ENCODE data around the gene GGTLC3.
"Not testable (repeated sequence)": the region's sequence is repeated elsewhere in the genome, so short reads cannot be mapped to it uniquely, and the experiment has no call there.

DNA sequence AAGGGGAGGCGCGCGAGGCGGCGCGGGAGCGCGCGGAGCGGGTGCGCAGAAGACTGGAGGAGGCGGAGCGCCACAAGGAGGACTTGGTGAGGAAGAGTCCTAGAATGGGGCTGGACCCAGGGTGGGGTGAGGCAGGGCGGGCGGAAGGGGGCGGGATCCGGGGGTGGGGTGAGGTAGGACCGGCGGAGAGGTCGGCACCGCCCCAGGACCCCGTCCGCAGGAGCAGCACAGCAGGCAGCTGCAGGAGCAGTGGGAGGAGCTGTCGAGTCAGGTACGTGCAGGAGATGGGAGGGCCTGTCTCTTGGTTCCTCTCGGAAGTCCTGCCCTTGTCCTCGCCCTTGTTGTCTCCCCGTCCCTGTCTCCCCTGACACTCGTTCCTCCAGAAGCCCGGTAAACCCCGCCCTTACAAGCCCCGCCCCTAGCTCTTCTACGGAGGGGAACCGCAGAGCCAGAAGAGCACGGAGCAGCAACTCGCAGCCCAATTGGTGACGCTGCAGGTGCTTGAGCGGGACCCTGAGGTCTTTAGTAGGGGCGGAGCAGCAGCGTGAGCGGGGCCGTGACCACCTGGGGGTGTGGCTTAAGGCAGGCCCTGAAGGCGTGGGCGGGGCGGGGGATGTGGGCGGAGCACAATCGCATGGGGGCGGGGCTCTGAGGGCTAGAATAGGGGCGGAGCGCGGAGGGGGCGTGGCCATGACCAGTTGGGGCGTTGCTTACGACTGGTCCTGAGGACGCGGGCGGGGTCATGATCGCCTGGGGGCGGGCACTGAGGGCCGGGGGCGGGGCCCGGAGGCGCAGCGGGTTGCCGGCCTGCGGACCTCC lies 10.8 kb upstream of the GGTLC3 start:
- not testable (repeated sequence) for TF ChIP-seq CTCF (conservative IDR thresholded peaks at IDR 0.05; ENCODE audit: low read length); EZH2phosphoT487 (IDR thresholded peaks at IDR 0.05; ENCODE audit: borderline replicate concordance, low read depth, low read length)
